HepG2 (cell line): ENCODE measurements around the gene CFAP73. TPM values are rescaled to one million over a fixed set of nuclear protein-coding genes. Genes with fewer than 3 reads are reported as not detected.

Experiments used
- ATAC-seq: fragments of 200-7000 bp; cut with Tn5 transposase; 3 replicates; pipeline ENCODE4 v1.9.1; 2020; ENCODE audit warnings: mild to moderate bottlenecking, moderate library complexity
- BruUV-seq: library from RNA; stranded (reverse); fragments of 400-500 nt; replicated peaks from 2 replicates; lab custom pipeline; 2021; lab: Mats Ljungman, UMichigan
- CTCF ChIA-PET: fragments of 300-600 bp; formaldehyde crosslinking; extraction: SDS; loops from one replicate; lab custom pipeline; 2021; ENCODE audit warnings: low total read pairs, inconsistent platforms, low intra/inter-chr PET ratio; lab: Yijun Ruan, JAX
- POLR2A ChIA-PET: fragments of 350-600 bp; sonication (Branson Sonifier 250); formaldehyde crosslinking; loops from one replicate; lab custom pipeline; 2020; ENCODE audit warnings: antibody characterized with exemption, inconsistent platforms; lab: Yijun Ruan, JAX
- DNase-seq: peaks from one replicate; pipeline ENCODE4 v3.0.0-alpha.2; 2015; ENCODE audit warnings: low spot score
- FAIRE-seq: peaks from 3 replicates; lab custom pipeline; 2011; peaks lifted over from hg19 to GRCh38; lab: Jason Lieb, UNC
- H2AFZ ChIP-seq: one replicate; pipeline ENCODE4 v1.6.1; 2011; ENCODE audit warnings: low read length, inconsistent platforms
- H3K27ac ChIP-seq: fragments of 300-600 bp; 3 replicates; pipeline ENCODE4 v1.8.0; 2011; ENCODE audit warnings: mixed run types, mild to moderate bottlenecking, mixed read lengths, low read length, inconsistent platforms; ENCODE audit not compliant: insufficient read depth; ENCODE audit errors: extremely low read length
- H3K27me3 ChIP-seq, 2 experiments: fragments of 200-600 bp in 1 of 2; 2 replicates in 1 of 2; 3 replicates in 1 of 2; pipeline versions ENCODE4 v1.6.0 to v1.8.0; 2011; ENCODE audit warnings: low read length in 2 of 2, mild to moderate bottlenecking in 2 of 2, moderate library complexity in 2 of 2, inconsistent platforms in 1 of 2; ENCODE audit not compliant: insufficient read depth in 2 of 2, control insufficient read depth in 1 of 2
- H3K36me3 ChIP-seq, 2 experiments: fragments of 200-600 bp in 1 of 2; replicated peaks in 1 of 2; 2 replicates in 1 of 2; 3 replicates in 1 of 2; pipeline versions ENCODE4 v1.5.1 to v1.8.0; 2011; ENCODE audit warnings: low read length in 2 of 2, inconsistent platforms in 1 of 2; ENCODE audit not compliant: insufficient read depth in 2 of 2, control insufficient read depth in 1 of 2
- H3K4me1 ChIP-seq: 2 replicates; pipeline ENCODE4 v1.5.1; 2012; ENCODE audit warnings: low read length, inconsistent platforms; ENCODE audit not compliant: insufficient read depth
- H3K4me2 ChIP-seq: 2 replicates; pipeline ENCODE4 v1.6.0; 2011; ENCODE audit warnings: low read depth, low read length, inconsistent platforms
- H3K4me3 ChIP-seq, 3 experiments: fragments of 200-600 bp in 1 of 3; sonication (generic), shearing (Covaris generic) in 1 of 3; replicated peaks in 1 of 3; 2 replicates each; pipeline ENCODE4 v1.5.1; 2011 to 2016; ENCODE audit warnings: low read length in 3 of 3, inconsistent platforms in 2 of 3, low read depth in 2 of 3, mild to moderate bottlenecking in 2 of 3, control low read depth in 1 of 3, mixed read lengths in 1 of 3; ENCODE audit not compliant: insufficient read depth in 1 of 3
- H3K79me2 ChIP-seq: one replicate; pipeline ENCODE4 v1.6.1; 2011; ENCODE audit warnings: low read length, inconsistent platforms; ENCODE audit not compliant: insufficient read depth
- H3K9ac ChIP-seq: 2 replicates; pipeline ENCODE4 v1.6.0; 2011; ENCODE audit warnings: mild to moderate bottlenecking, low read depth, low read length, inconsistent platforms; ENCODE audit not compliant: insufficient read depth
- H3K9me3 ChIP-seq: 2 replicates; pipeline ENCODE4 v1.5.1; 2012; ENCODE audit warnings: mild to moderate bottlenecking, low read length
- H4K20me1 ChIP-seq: 2 replicates; pipeline ENCODE4 v1.6.0; 2011; ENCODE audit warnings: inconsistent platforms, mild to moderate bottlenecking, low read length, moderate library complexity; ENCODE audit not compliant: insufficient read depth
- HNRNPLL ChIP-seq: fragments of 200-400 bp; formaldehyde crosslinking; IDR thresholded peaks from 2 replicates; pipeline ENCODE4 v1.6.1; 2017; ENCODE audit warnings: mild to moderate bottlenecking, low read depth, low read length; ENCODE audit not compliant: poor library complexity, severe bottlenecking
- HNRNPUL1 ChIP-seq: fragments of 200-400 bp; formaldehyde crosslinking; IDR thresholded peaks from 2 replicates; pipeline ENCODE4 v1.6.1; 2017; ENCODE audit warnings: low read depth, mild to moderate bottlenecking, low read length, moderate library complexity
- KMT2B ChIP-seq: IDR thresholded peaks from 2 replicates; pipeline ENCODE4 v1.6.1; 2016; ENCODE audit warnings: missing genetic modification reagents, missing compliant biosample characterization
- MAF1 ChIP-seq: sonication (generic); formaldehyde crosslinking; IDR thresholded peaks from 2 replicates; pipeline ENCODE4 v1.5.0; 2020; ENCODE audit warnings: missing genetic modification reagents, borderline replicate concordance
- MAZ ChIP-seq, 2 experiments: sonication (generic) in 1 of 2; formaldehyde crosslinking in 1 of 2; IDR thresholded peaks; 2 replicates each; pipeline versions ENCODE4 v1.5.0 to v1.6.1; 2012 to 2020; ENCODE audit warnings: low read depth in 2 of 2, mild to moderate bottlenecking in 2 of 2, borderline replicate concordance in 1 of 2, improper control_type of control experiment in 1 of 2, low read length in 1 of 2, missing genetic modification reagents in 1 of 2, moderate library complexity in 1 of 2
- PCBP2 ChIP-seq: fragments of 200-400 bp; formaldehyde crosslinking; optimal IDR thresholded peaks from 2 replicates; pipeline ENCODE3; 2018; ENCODE audit warnings: low read length, low read depth; ENCODE audit not compliant: poor library complexity, severe bottlenecking
- PHB2 ChIP-seq: fragments of 450-650 bp; IDR thresholded peaks from 2 replicates; pipeline ENCODE4 v1.6.1; 2018; ENCODE audit not compliant: partially characterized antibody
- RELA ChIP-seq: sonication (generic); formaldehyde crosslinking; IDR thresholded peaks from 2 replicates; pipeline ENCODE4 v1.4.0; 2020; ENCODE audit warnings: missing genetic modification reagents
- SOX5 ChIP-seq: IDR thresholded peaks from 2 replicates; pipeline ENCODE4 v1.6.1; 2016; ENCODE audit warnings: borderline replicate concordance
- ZBTB42 ChIP-seq: sonication (generic); formaldehyde crosslinking; IDR thresholded peaks from 2 replicates; pipeline ENCODE4 v1.5.0; 2020; ENCODE audit warnings: mild to moderate bottlenecking, missing genetic modification reagents
- ZNF180 ChIP-seq: sonication (generic); formaldehyde crosslinking; IDR thresholded peaks from 2 replicates; pipeline ENCODE4 v1.4.0; 2020; ENCODE audit warnings: low read depth, missing genetic modification reagents, borderline replicate concordance
- ZNF274 ChIP-seq: sonication (generic); formaldehyde crosslinking; IDR thresholded peaks from 2 replicates; pipeline ENCODE4 v1.5.1; 2020; ENCODE audit warnings: mild to moderate bottlenecking, missing genetic modification reagents
- ZNF549 ChIP-seq: sonication (generic); formaldehyde crosslinking; IDR thresholded peaks from 2 replicates; pipeline ENCODE4 v1.5.0; 2020; ENCODE audit warnings: missing genetic modification reagents
- ZNF574 ChIP-seq: sonication (generic); formaldehyde crosslinking; IDR thresholded peaks from 2 replicates; pipeline ENCODE4 v1.4.0; 2020; ENCODE audit warnings: missing genetic modification reagents
- ZNF709 ChIP-seq: sonication (generic); formaldehyde crosslinking; IDR thresholded peaks from 2 replicates; pipeline ENCODE4 v1.5.0; 2020; ENCODE audit warnings: mild to moderate bottlenecking, missing genetic modification reagents
- ZNF724P ChIP-seq: sonication (generic); formaldehyde crosslinking; IDR thresholded peaks from 2 replicates; pipeline ENCODE4 v1.8.0; 2022; ENCODE audit warnings: missing genetic modification reagents, borderline replicate concordance
- ZNF773 ChIP-seq: sonication (generic); formaldehyde crosslinking; IDR thresholded peaks from 2 replicates; pipeline ENCODE4 v1.4.0; 2020; ENCODE audit warnings: missing genetic modification reagents, borderline replicate concordance
- ZSCAN21 ChIP-seq: sonication (generic); formaldehyde crosslinking; IDR thresholded peaks from 2 replicates; pipeline ENCODE4 v1.8.0; 2022; ENCODE audit warnings: mild to moderate bottlenecking, missing genetic modification reagents, moderate library complexity, borderline replicate concordance
- WGBS: methylation state at CpG from one replicate; pipeline ENCODE4 v1.1.6; 2017; ENCODE audit warnings: low lambda C conversion rate; 5-methylcytosine and 5-hydroxymethylcytosine counted together
- in situ Hi-C: cut with HindIII; loops from 2 replicates; pipeline ENCODE4 v1.10.0; 2017; ENCODE audit warnings: low pct_unique_long_range_greater_than_20kb; ENCODE audit not compliant: extremely low pct_ligation_motif_present
- intact Hi-C: fragments of 100-400 bp; cut with micrococcal nuclease; formaldehyde crosslinking; loops from one replicate; pipeline ENCODE4 v1.10.0; 2022; ENCODE audit not compliant: unreplicated experiment
- polyA plus RNA-seq, 8 experiments: library from polyadenylated mRNA; depleted of rRNA in 3 of 8; stranded (reverse) in 7 of 8; unstranded in 1 of 8; fragments of >200 nt; fragmentation: Illumina TruSeq in 4 of 8; extraction: Trizol in 4 of 8; gene quantifications; 2 replicates each; pipeline versions ENCODE4 v1.2.1 to v1.2.3, GENCODE V29; 2011 to 2016; ENCODE audit warnings: low read depth in 4 of 8, missing spikeins in 1 of 8, mixed read lengths in 1 of 8; ENCODE audit not compliant: insufficient read depth in 1 of 8
- total RNA-seq, 5 experiments: library from RNA; depleted of rRNA; stranded (reverse); fragments of >200 nt; fragmentation: Illumina TruSeq; extraction: Trizol; gene quantifications; 2 replicates each; pipeline ENCODE4 v1.2.3, GENCODE V29; 2016; ENCODE audit warnings: low read depth in 1 of 5

Gene CFAP73
- total and polyA plus RNA-seq, 2 of the 13 experiments (the other 11 are each of a cell fraction or from before 2014, with no cell fraction given) = not detected

- no peaks in the 10 kb centered on the region; a peak in 1 of 5 replicates for H3K36me3 ChIP-seq
- TF ChIP-seq ZNF180 (CRISPR knock-in tag) = no peak
- no peak for TF ChIP-seq SOX5 (CRISPR knock-in tag)
- 0 out of 2 replicates have a peak, but pooled peaks have one; percentile 36 for TF ChIP-seq ZNF709 (CRISPR knock-in tag)
- TF ChIP-seq KMT2B (CRISPR knock-in tag) = no peak
- no peak for TF ChIP-seq MAF1 (CRISPR knock-in tag)
- 0 out of 2 replicates have a peak, but pooled peaks have one; percentile 21 for TF ChIP-seq ZNF574 (CRISPR knock-in tag)
- 0 out of 2 replicates have a peak, but pooled peaks have one; percentile 49 for TF ChIP-seq ZSCAN21
- TF ChIP-seq ZNF724P (CRISPR knock-in tag) = peak; percentile 56; the same call in 1 of the 2 replicates
- TF ChIP-seq ZNF773 = no peak
- TF ChIP-seq HNRNPLL = peak; percentile 55
- 0 out of 2 replicates have a peak, but pooled peaks have one; percentile 38 for TF ChIP-seq ZNF274 (CRISPR knock-in tag)
- TF ChIP-seq ZNF549 (CRISPR knock-in tag) = no peak
- no peak for TF ChIP-seq PCBP2
- TF ChIP-seq HNRNPUL1 = no peak
- TF ChIP-seq ZBTB42 (CRISPR knock-in tag) = 0 out of 2 replicates have a peak, but pooled peaks have one; percentile 58
- TF ChIP-seq RELA = no peak
- TF ChIP-seq PHB2 = no peak
- no peak for TF ChIP-seq MAZ (IDR thresholded peaks at IDR 0.05; ENCODE audit: borderline replicate concordance, low read depth, low read length)
- 0 out of 2 replicates have a peak, but pooled peaks have one; percentile 26 for TF ChIP-seq MAZ (CRISPR knock-in tag; IDR thresholded peaks at IDR 0.05; ENCODE audit: low read depth)
Measured at GRCh38 chr12:113152835-113153814, 3.6 kb downstream of the CFAP73 start.

More at GRCh38 chr12:113152835-113153814, 3.6 kb downstream of the CFAP73 start:
- FAIRE-seq = peak; percentile 61
- no TSS peak for BruUV-seq
- Histone ChIP-seq H3K4me2 (peak overlapping the region; percentile 86), H4K20me1 (no peaks in the 10 kb centered on the region), H3K4me3 (peak overlapping the region; percentile 35 to 75 (median 37); a peak in 4 of 6 replicates), H3K4me1 (peaks cover 18% of the 10 kb centered on the region), H3K9me3 (no peaks in the 10 kb centered on the region), H3K79me2 (no peaks in the 10 kb centered on the region), H3K27me3 (peaks cover 0 to 45% of the 10 kb centered on the region in 2 experiments; a peak in 4 of 5 replicates), H2AFZ (no peak overlapping the region), H3K27ac (no peak overlapping the region), H3K9ac (no peak overlapping the region)
- peak; percentile 91 for ATAC-seq
- POLR2A ChIA-PET = interaction anchor here (0.6 kb wide), 1 partner anchor 13 kb away, joined by 3 read pairs; no protein-coding TSS in a partner anchor
- WGBS = 40% methylated on average over 25 of the region's 70 CpGs
- in situ Hi-C loops (no loop called here), intact Hi-C loops (loop anchor here (2.0 kb wide), 1 partner anchor 104 kb away; no protein-coding TSS in a partner anchor)
- CTCF ChIA-PET = interaction anchor here (1.8 kb wide), 1 partner anchor 104 kb away, joined by 16 read pairs; no protein-coding TSS in a partner anchor
- peak; percentile 55 for DNase-seq
